ENCODE measurements around the gene GPR132. TPM values are rescaled to one million over a fixed set of nuclear protein-coding genes. Genes with fewer than 3 reads are reported as not detected.

The GPR132 gene
- total and polyA plus RNA-seq, 2 of the 13 experiments (the other 11 are each of a cell fraction or from before 2014, with no cell fraction given), result not detected

DNA sequence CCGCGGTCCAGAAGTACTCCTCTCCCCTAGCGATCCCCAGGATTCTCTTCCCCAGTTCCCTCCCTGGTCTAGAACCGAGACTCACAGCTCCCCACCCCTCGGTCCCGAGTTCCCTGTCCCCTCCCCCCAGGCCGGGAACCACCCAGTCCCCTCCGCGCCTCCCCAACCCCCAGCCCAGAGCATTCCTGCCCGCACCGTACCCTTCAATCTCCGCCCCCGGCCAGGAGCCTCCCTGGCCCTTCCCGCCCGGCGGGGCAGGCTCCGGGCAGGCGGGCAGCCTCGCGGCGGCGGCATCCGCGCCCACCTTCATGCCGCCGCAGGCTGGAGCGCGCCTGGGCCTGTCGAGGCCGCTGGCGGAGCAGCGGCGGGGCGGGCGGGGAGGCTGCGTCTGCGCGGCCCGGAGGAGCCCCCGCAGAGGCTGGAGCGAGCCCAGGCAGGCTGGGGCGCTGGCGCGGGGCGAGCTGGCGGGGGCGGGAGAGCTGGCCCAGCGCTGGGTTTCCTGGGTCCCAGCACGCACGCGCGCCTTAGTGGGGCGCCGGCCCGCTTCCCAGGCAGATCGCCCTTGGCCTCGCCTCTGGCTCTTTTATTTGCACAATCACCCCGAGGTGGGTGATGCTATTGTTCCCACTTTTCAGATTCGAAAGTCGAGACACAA is 22.2 kb upstream of the GPR132 start:
- WGBS (ENCODE audit: low lambda C conversion rate), result 3% methylated on average over 22 of the region's 60 CpGs
- no peaks in the 10 kb centered on the region for H3K9me3 ChIP-seq (ENCODE audit: low read length)
- no peak overlapping the region for H3K9ac ChIP-seq (ENCODE audit: insufficient read depth, low read depth, low read length)
- H3K36me3 ChIP-seq (replicated peaks in 1 of 2; ENCODE audit: control insufficient read depth in 1 of 2, insufficient read depth in 2 of 2, low read length in 2 of 2), result no peaks in the 10 kb centered on the region
- peaks cover 8 to 42% of the 10 kb centered on the region in 2 experiments; a peak in 3 of 5 replicates for H3K27me3 ChIP-seq (ENCODE audit: control insufficient read depth in 1 of 2, insufficient read depth in 2 of 2, low read length in 2 of 2)
- H2AFZ ChIP-seq (ENCODE audit: low read length), result no peak overlapping the region
- H3K79me2 ChIP-seq (ENCODE audit: insufficient read depth, low read length), result no peaks in the 10 kb centered on the region
- ChIA-PET POLR2A (interaction anchor here (0.5 kb wide), 1 partner anchor 1718 kb away, joined by 3 read pairs; no protein-coding TSS in a partner anchor), CTCF (ENCODE audit: low intra/inter-chr PET ratio, low total read pairs) (interaction anchor here (0.7 to 1.2 kb wide), 2 partner anchors 109 to 111 kb away, joined by 3 to 4 read pairs; partner anchors contain the start of gene AHNAK2)
- H3K27ac ChIP-seq (ENCODE audit: extremely low read length, insufficient read depth, low read length), result no peak overlapping the region
- H3K4me2 ChIP-seq (ENCODE audit: low read depth, low read length), result peak overlapping the region; percentile 65
- BruUV-seq (replicated peaks), result no TSS peak
- in situ Hi-C loops (cut with HindIII; ENCODE audit: extremely low pct_ligation_motif_present, low pct_unique_long_range_greater_than_20kb) (no loop called here), intact Hi-C loops (cut with micrococcal nuclease; ENCODE audit: unreplicated experiment) (no loop called here)
- no peak for DNase-seq (ENCODE audit: low spot score)
- H3K4me3 ChIP-seq (replicated peaks in 1 of 3; ENCODE audit: insufficient read depth in 1 of 3, low read depth in 2 of 3, low read length in 3 of 3), result peak overlapping the region; percentile 6 to 40 (median 20); a peak in 3 of 6 replicates
- no peak for FAIRE-seq
- TF ChIP-seq ZFYVE20 (CRISPR knock-in tag; IDR thresholded peaks at IDR 0.05; ENCODE audit: borderline replicate concordance, low read depth) (no peak), MAF1 (CRISPR knock-in tag; IDR thresholded peaks at IDR 0.05; ENCODE audit: borderline replicate concordance) (no peak), MYC (CRISPR knock-in tag; IDR thresholded peaks at IDR 0.05; ENCODE audit: borderline replicate concordance) (no peak), ZNF350 (CRISPR knock-in tag; IDR thresholded peaks at IDR 0.05; ENCODE audit: borderline replicate concordance, low read depth) (no peak), ZNF747 (CRISPR knock-in tag; IDR thresholded peaks at IDR 0.05; ENCODE audit: borderline replicate concordance) (no peak), ZNF10 (CRISPR knock-in tag; IDR thresholded peaks at IDR 0.05; ENCODE audit: borderline replicate concordance, low read depth) (no peak), ELF3 (CRISPR knock-in tag; IDR thresholded peaks at IDR 0.05) (no peak), MEF2D (CRISPR knock-in tag; IDR thresholded peaks at IDR 0.05) (no peak), ZNF629 (CRISPR knock-in tag; conservative IDR thresholded peaks at IDR 0.05) (peak; percentile 81), ZNF616 (CRISPR knock-in tag; IDR thresholded peaks at IDR 0.05; ENCODE audit: low read depth) (0 out of 2 replicates have a peak, but pooled peaks have one; percentile 52), HNRNPLL (IDR thresholded peaks at IDR 0.05; ENCODE audit: low read depth, low read length, poor library complexity, severe bottlenecking) (peak; percentile 3)
- TF ChIP-seq, protein P1, sequence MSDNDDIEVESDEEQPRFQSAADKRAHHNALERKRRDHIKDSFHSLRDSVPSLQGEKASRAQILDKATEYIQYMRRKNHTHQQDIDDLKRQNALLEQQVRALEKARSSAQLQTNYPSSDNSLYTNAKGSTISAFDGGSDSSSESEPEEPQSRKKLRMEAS (IDR thresholded peaks at IDR 0.05), result peak; percentile 21; the same call in 1 of the 2 replicates
- TF ChIP-seq, protein P2, sequence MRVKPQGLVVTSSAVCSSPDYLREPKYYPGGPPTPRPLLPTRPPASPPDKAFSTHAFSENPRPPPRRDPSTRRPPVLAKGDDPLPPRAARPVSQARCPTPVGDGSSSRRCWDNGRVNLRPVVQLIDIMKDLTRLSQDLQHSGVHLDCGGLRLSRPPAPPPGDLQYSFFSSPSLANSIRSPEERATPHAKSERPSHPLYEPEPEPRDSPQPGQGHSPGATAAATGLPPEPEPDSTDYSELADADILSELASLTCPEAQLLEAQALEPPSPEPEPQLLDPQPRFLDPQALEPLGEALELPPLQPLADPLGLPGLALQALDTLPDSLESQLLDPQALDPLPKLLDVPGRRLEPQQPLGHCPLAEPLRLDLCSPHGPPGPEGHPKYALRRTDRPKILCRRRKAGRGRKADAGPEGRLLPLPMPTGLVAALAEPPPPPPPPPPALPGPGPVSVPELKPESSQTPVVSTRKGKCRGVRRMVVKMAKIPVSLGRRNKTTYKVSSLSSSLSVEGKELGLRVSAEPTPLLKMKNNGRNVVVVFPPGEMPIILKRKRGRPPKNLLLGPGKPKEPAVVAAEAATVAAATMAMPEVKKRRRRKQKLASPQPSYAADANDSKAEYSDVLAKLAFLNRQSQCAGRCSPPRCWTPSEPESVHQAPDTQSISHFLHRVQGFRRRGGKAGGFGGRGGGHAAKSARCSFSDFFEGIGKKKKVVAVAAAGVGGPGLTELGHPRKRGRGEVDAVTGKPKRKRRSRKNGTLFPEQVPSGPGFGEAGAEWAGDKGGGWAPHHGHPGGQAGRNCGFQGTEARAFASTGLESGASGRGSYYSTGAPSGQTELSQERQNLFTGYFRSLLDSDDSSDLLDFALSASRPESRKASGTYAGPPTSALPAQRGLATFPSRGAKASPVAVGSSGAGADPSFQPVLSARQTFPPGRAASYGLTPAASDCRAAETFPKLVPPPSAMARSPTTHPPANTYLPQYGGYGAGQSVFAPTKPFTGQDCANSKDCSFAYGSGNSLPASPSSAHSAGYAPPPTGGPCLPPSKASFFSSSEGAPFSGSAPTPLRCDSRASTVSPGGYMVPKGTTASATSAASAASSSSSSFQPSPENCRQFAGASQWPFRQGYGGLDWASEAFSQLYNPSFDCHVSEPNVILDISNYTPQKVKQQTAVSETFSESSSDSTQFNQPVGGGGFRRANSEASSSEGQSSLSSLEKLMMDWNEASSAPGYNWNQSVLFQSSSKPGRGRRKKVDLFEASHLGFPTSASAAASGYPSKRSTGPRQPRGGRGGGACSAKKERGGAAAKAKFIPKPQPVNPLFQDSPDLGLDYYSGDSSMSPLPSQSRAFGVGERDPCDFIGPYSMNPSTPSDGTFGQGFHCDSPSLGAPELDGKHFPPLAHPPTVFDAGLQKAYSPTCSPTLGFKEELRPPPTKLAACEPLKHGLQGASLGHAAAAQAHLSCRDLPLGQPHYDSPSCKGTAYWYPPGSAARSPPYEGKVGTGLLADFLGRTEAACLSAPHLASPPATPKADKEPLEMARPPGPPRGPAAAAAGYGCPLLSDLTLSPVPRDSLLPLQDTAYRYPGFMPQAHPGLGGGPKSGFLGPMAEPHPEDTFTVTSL (CRISPR knock-in tag; IDR thresholded peaks at IDR 0.05; ENCODE audit: borderline replicate concordance), result no peak
- peaks cover 5% of the 10 kb centered on the region; the same call in 1 of the 2 replicates for H4K20me1 ChIP-seq (ENCODE audit: insufficient read depth, low read length)
- no peak for ATAC-seq
- peaks cover 46% of the 10 kb centered on the region for H3K4me1 ChIP-seq (ENCODE audit: insufficient read depth, low read length)

Measured in HepG2 (cell line).